T-helper 2 cell treated with Interferon-gamma antibody and Interleukin-4, amounts not matched to agents 100 ng/mL and 5 ng/mL, for 36 hours (primary cell): Measurements from ENCODE around the gene SLC15A4. TPM values are rescaled to one million over a fixed set of nuclear protein-coding genes. Genes with fewer than 3 reads are reported as not detected.
"Not testable (repeated sequence)": the region's sequence is repeated elsewhere in the genome, so short reads cannot be mapped to it uniquely, and the experiment has no call there.

Experiments
- intact Hi-C: fragments of 100-400 bp; cut with micrococcal nuclease; formaldehyde crosslinking; loops from one replicate; pipeline ENCODE4 v1.15.1; 2023
- total RNA-seq: library from RNA; stranded (reverse); gene quantifications from 2 replicates; pipeline ENCODE4 v1.2.3, GENCODE V29; 2022

SLC15A4 gene
- total RNA-seq, 1 donor from 2014 or later = 27.2 TPM

GRCh38 chr12:128815779-128816642 is 7.7 kb downstream of the SLC15A4 start:
- intact Hi-C loops = no loop called here

GRCh38 chr12:128814411-128815261 is 9.1 kb downstream of the SLC15A4 start:
- intact Hi-C loops = no loop called here

DNA sequence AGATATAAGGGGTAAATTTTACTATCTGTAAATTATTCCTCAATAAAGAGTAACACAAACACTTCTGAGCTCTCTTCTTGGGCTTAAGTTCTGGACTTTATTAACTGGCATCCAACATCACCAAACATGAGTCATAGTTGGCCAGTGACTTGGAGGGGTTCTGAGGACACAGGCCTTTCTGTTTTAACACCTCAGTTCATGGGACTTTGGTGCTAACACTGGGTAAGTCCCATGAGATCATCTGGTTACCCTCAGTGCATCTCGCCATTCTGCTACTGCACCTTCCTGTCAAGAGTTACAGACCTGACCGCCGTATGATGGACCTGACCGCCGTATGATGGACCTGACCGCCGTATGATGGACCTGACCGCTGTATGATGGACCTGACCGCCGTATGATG is 9.9 kb downstream of the SLC15A4 start:
- intact Hi-C loops = no loop called here

DNA sequence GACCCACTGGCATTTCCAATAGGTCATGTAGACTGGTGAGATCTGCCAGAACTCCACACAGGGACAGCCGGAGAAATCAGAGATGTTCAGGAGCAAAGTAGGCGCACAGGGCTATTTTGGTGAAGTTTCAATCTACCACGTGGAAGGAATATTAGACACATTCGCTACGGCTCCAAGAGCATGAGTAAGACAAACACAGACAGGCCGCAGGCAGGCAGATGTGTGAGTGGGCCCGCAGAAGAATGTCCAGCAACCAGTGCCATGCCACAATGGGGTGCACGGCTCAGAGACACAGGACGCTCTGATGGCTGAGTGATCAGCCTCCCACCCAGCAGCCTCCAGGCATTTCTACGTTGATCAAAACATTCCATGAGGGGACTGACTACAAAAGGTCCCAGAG is 10.4 kb downstream of the SLC15A4 start:
- intact Hi-C loops = no loop called here

GRCh38 chr12:128811806-128812205 is 12.0 kb downstream of the SLC15A4 start:
- intact Hi-C loops = no loop called here

- intact Hi-C loops = loop anchor here (1.0 kb wide), 1 partner anchor 14 kb away; no protein-coding TSS in a partner anchor
Observed at GRCh38 chr12:128810182-128811127, 13.3 kb downstream of the SLC15A4 start.

DNA sequence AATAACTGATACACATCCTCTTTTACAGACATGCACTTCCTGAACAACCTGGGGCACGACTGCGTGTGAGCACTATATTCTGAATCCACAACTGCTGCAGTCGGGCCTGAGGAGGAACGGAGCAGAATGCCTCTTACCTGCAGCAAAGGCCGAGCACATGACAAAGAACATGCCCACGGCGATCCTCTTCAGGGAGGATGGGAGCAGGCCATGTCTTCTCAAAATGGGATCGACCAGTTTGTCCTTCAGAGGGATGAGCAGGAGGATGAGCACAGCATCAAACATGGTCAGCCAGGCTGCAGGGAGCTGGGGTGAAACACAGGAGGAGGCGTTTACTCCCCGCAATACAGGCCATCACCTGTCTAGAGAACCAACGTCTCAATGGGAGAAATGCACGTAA is 15.1 kb downstream of the SLC15A4 start:
- intact Hi-C loops = no loop called here

DNA sequence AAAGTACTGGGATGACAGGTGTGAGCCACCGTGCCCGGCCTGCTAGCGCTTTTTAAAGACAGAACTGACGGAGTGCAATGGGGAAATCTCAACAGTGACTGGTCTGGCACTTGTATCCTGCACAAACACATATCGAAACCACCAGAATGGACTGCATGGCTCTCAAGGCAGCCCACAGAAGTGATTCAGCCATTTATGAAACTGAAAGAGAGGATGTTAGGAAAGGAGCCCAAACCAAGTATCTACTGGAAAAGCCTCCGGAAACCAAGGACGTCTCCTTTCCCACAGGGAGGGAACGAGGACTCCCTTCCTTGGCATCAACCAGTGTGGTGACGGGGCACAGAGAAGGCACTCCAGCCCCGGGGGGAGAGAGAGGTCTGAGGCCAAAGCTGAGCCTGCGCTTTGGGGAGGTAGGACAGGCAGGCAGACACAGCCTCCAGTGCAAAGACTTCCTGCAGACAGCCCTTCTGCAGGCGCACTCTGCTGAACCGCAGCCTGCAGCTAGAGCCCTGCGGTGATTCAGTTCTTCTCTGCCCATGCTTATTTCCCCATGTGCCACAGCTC is 16.5 kb downstream of the SLC15A4 start:
- intact Hi-C loops = no loop called here

GRCh38 chr12:128806573-128806972 is 17.2 kb downstream of the SLC15A4 start:
- intact Hi-C loops = no loop called here

GRCh38 chr12:128805406-128805805 is 18.4 kb downstream of the SLC15A4 start:
- intact Hi-C loops = not testable (repeated sequence)

DNA sequence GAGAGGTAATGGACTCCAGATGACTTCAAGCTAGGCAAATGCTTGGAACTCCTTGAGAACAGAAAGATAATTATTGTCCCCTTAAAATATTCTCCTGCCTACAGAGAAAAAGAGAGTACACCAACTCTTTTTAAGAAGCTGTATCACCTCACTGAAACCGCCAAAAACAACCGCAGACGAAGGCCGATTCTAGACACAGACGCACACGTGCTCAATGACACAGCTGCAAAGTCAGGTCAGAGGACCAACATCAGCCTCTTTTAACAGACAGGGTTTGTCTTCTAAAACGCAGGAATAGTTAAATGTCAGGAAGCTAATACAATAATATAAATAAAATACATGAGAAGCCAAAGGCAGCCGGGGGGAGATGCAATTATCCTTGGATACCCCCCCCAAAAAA is 19.0 kb downstream of the SLC15A4 start:
- intact Hi-C loops = no loop called here

DNA sequence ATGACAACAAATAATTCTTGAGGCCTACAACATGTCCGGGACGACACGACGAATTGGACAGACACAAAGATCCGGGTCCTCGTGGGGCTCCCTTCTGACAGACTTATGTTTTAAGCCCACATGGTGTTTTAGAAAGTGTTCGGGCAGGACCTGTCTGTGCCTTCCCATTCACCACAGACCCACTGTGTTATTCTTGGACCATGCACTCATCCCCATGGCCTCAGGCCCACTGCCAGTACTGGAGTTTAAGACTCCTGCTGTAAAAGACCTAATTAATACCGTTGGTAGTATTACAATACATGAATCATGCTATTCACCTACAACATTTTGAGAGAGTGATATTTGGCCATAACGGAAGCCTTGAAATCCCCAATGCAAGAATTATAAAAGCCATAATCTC is 20.0 kb downstream of the SLC15A4 start:
- intact Hi-C loops = no loop called here

- intact Hi-C loops = no loop called here
Observed at GRCh38 chr12:128802756-128803155, 21.0 kb downstream of the SLC15A4 start.

DNA sequence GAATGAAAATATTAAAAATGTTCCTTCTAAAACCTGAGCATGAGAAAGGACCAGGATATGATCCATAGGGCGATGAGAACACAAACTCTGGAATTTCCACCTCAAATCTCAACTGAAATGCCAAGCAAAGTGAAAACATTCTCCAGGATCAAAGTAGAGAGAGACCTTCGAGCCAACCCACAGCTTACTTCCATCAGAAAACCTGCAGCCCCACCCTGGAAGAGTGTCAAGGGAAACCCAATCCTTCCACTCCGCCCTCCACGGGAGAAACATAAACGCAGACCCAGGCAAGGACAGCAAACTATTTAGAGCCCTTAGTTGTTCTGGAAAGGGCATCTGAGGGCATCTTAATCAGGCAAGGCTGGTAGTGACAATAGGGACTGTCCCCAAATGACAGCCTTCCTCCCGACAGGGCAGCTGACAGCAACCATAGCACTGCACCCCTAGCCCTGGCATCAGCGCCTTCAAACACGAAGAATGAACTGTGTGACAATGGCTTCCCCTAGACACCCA is 21.8 kb downstream of the SLC15A4 start:
- intact Hi-C loops = no loop called here

- intact Hi-C loops = no loop called here
Observed at GRCh38 chr12:128800606-128801005, 23.2 kb downstream of the SLC15A4 start.

- intact Hi-C loops = no loop called here
Observed at GRCh38 chr12:128798571-128799341, 25.0 kb downstream of the SLC15A4 start.

DNA sequence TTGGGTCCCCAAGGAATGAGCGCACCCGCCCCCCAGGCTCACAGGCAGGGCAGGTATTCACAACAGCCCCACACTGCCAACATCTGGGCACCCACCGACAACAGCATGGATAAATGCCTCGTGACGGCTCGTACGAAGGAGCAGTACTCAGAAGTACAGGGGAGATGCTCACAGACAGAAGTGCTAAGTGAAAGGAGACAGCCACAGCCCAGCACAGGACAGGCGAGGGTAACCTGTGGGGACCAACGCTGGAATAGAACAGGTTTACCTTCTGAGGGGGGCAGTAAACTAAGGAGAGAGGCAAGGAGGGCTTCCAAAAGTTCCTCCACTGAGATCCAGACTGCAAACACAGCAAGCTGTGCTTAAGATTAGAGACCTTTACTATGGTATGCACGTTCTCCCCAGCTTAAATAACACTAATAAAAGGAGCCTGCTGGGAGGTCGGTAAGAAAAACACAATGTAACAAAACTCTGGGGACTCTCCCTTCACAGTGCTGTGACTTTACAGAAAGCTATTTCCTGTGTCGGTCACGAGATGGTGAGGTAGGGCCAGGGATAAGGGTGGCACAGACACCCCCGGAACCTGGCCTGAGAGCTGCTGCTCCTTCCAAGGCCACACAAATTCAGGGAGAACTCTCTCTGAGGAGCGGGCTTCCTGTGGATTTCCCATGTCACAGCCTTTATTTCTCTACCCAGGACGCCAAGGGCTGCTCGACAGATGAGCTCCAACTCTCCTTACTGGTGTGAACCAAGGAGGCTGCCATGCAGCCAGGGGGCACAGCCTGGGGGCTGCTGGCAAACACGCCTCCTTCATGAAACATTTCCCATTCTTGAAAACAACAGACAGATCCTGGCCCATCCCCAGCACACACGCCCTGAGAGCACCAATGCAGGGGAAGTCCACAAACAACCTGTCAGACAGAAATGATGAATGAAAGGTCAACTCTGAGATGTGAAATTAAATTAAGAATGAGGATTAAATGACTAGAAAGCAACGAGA is 26.3 kb downstream of the SLC15A4 start:
- intact Hi-C loops = no loop called here

- intact Hi-C loops = no loop called here
Observed at GRCh38 chr12:128796439-128797118, 27.2 kb downstream of the SLC15A4 start.
